Endodermal cell (in vitro differentiated cells): ENCODE measurements around the gene PAQR7. TPM values are rescaled to one million over a fixed set of nuclear protein-coding genes. Genes with fewer than 3 reads are reported as not detected.
"Not testable (repeated sequence)": the region's sequence is repeated elsewhere in the genome, so short reads cannot be mapped to it uniquely, and the experiment has no call there.

Source experiments
- DNase-seq: peaks from one replicate; pipeline ENCODE4 v3.0.0-alpha.2; 2017
- H3K27ac ChIP-seq: 2 replicates; pipeline ENCODE4 v1.5.1; 2013; ENCODE audit warnings: mild to moderate bottlenecking, low read depth, low read length, moderate library complexity
- H3K27me3 ChIP-seq: 2 replicates; pipeline ENCODE4 v1.6.1; 2013; ENCODE audit warnings: mild to moderate bottlenecking, low read length, moderate library complexity; ENCODE audit not compliant: insufficient read depth, control insufficient read depth, poor library complexity, severe bottlenecking
- H3K36me3 ChIP-seq: 2 replicates; pipeline ENCODE4 v1.7.0; 2013; ENCODE audit warnings: mild to moderate bottlenecking, low read length, moderate library complexity; ENCODE audit not compliant: control insufficient read depth, insufficient read depth
- H3K4me1 ChIP-seq: one replicate; pipeline ENCODE4 v1.7.0; 2013; ENCODE audit warnings: low read length; ENCODE audit not compliant: control insufficient read depth, insufficient read depth
- H3K4me3 ChIP-seq: 2 replicates; pipeline ENCODE4 v1.5.1; 2013; ENCODE audit warnings: mild to moderate bottlenecking, low read length, moderate library complexity
- H3K9ac ChIP-seq: 2 replicates; pipeline ENCODE4 v1.6.1; 2013; ENCODE audit warnings: mild to moderate bottlenecking, low read length, moderate library complexity; ENCODE audit not compliant: poor library complexity, severe bottlenecking; ENCODE audit errors: extremely low read depth
- H3K9me3 ChIP-seq: 2 replicates; pipeline ENCODE4 v1.6.1; 2013; ENCODE audit warnings: mild to moderate bottlenecking, low read length, moderate library complexity; ENCODE audit not compliant: control insufficient read depth
- H3K27ac Mint-ChIP-seq: 2 replicates; pipeline ENCODE4 v1.8.0; 2020; ENCODE audit warnings: mixed read lengths
- H3K27me3 Mint-ChIP-seq: 2 replicates; pipeline ENCODE4 v1.8.0; 2021; ENCODE audit warnings: mild to moderate bottlenecking, mixed read lengths; ENCODE audit not compliant: insufficient read depth
- H3K36me3 Mint-ChIP-seq: 2 replicates; pipeline ENCODE4 v1.8.0; 2020; ENCODE audit warnings: low read depth, mixed read lengths
- H3K4me1 Mint-ChIP-seq: 2 replicates; pipeline ENCODE4 v1.8.0; 2020; ENCODE audit warnings: mixed read lengths
- H3K4me3 Mint-ChIP-seq: 2 replicates; pipeline ENCODE4 v1.8.0; 2020; ENCODE audit warnings: mild to moderate bottlenecking, moderate library complexity, mixed read lengths
- H3K9me3 Mint-ChIP-seq: 2 replicates; pipeline ENCODE4 v1.8.0; 2020; ENCODE audit warnings: mild to moderate bottlenecking, mixed read lengths
- WGBS, 2 experiments: methylation state at CpG; one replicate each; pipeline versions ENCODE4 v1.1.5 to v1.1.7; 2013; ENCODE audit warnings: missing lambda C conversion rate in 2 of 2, mixed read lengths in 1 of 2; ENCODE audit not compliant: insufficient coverage in 1 of 2, insufficient read length in 1 of 2; 5-methylcytosine and 5-hydroxymethylcytosine counted together
- total RNA-seq, 2 donors: library from RNA; stranded (reverse); fragmentation: NEBNext Ultra II Directional in 1 of 2; extraction: Animal tissue kit (Norgen Biotek cat#: 25700) in 1 of 2; gene quantifications; 2 replicates in 1 of 2; 3 replicates in 1 of 2; pipeline ENCODE4 v1.2.1, GENCODE V29; 2021
- TF ChIP-seq, protein P1 (sequence below): fragments of 200-600 bp; sonication (generic); conservative IDR thresholded peaks from 2 replicates; pipeline ENCODE4 v1.5.0; 2021; ENCODE audit warnings: antibody characterized with exemption, mild to moderate bottlenecking

Gene PAQR7
- total RNA-seq, 2 donors from 2014 or later: 11.7 to 15.0 TPM

DNA sequence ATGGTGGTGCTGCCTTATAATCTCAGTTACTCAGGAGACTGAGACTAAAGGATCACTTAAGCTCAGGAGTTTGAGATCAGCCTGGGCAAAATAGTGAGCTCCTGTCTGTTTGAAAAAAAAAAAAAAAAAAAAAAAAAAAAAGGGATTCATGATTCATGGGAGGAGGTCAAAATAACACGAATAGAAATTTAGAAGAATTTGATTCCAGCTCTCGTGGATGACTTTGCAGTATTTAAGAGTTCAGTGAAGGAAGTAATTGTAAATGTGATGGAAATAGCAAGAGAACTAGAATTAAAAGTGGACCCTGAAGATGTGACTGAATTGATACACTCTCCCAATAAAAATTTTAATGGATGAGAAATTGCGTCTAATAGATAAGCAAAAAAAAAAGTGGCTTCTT lies 32.0 kb downstream of the PAQR7 start:
- no peaks in the 10 kb centered on the region for H3K9me3 ChIP-seq
- Mint-ChIP-seq H3K27me3 (no peaks in the 10 kb centered on the region), H3K36me3 (peaks cover 3% of the 10 kb centered on the region), H3K4me1 (peaks cover 36% of the 10 kb centered on the region), H3K27ac (no peak overlapping the region), H3K4me3 (no peak overlapping the region), H3K9me3 (no peaks in the 10 kb centered on the region)
- peaks cover 6% of the 10 kb centered on the region for H3K4me1 ChIP-seq
- no peaks in the 10 kb centered on the region for H3K27me3 ChIP-seq
- TF ChIP-seq, protein P1, sequence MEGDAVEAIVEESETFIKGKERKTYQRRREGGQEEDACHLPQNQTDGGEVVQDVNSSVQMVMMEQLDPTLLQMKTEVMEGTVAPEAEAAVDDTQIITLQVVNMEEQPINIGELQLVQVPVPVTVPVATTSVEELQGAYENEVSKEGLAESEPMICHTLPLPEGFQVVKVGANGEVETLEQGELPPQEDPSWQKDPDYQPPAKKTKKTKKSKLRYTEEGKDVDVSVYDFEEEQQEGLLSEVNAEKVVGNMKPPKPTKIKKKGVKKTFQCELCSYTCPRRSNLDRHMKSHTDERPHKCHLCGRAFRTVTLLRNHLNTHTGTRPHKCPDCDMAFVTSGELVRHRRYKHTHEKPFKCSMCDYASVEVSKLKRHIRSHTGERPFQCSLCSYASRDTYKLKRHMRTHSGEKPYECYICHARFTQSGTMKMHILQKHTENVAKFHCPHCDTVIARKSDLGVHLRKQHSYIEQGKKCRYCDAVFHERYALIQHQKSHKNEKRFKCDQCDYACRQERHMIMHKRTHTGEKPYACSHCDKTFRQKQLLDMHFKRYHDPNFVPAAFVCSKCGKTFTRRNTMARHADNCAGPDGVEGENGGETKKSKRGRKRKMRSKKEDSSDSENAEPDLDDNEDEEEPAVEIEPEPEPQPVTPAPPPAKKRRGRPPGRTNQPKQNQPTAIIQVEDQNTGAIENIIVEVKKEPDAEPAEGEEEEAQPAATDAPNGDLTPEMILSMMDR: no peak
- no peak for DNase-seq
- WGBS, 2 experiments: 78 to 80% methylated on average over 2 to 3 of the region's 3 CpGs
- no peaks in the 10 kb centered on the region for H3K36me3 ChIP-seq
- no peak overlapping the region for H3K9ac ChIP-seq
- no peak overlapping the region for H3K4me3 ChIP-seq
- H3K27ac ChIP-seq: no peak overlapping the region

DNA sequence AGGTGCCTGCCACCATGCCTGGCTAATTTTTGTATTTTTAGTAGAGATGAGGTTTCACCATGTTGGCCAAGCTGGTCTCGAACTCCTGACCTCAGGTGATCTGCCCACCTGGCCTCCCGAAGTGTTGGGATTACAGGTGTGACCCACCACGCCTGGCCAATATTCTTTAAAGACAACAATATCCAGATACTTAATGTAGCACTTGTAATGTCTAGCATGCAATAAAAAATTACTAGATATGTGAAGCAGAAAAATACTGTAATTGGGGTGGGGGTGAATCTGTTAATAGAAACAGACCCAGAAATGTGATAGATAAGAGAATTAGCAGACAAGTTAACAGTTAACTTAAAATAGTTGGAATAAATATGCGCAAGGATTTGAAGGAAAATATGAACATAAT lies 35.7 kb downstream of the PAQR7 start:
- H3K4me3 ChIP-seq, H3K9me3 ChIP-seq, H3K27me3 ChIP-seq, H3K27me3 Mint-ChIP-seq, H3K4me1 ChIP-seq, H3K27ac ChIP-seq, DNase-seq, H3K27ac Mint-ChIP-seq, H3K9me3 Mint-ChIP-seq, H3K9ac ChIP-seq, H3K4me3 Mint-ChIP-seq: not testable (repeated sequence)
- peaks cover 23% of the 10 kb centered on the region for H3K36me3 ChIP-seq
- 94 to 100% methylated on average over 3 of the region's 4 CpGs for WGBS, 2 experiments
- Mint-ChIP-seq H3K36me3 (peaks cover 16% of the 10 kb centered on the region), H3K4me1 (peaks cover 31% of the 10 kb centered on the region)

DNA sequence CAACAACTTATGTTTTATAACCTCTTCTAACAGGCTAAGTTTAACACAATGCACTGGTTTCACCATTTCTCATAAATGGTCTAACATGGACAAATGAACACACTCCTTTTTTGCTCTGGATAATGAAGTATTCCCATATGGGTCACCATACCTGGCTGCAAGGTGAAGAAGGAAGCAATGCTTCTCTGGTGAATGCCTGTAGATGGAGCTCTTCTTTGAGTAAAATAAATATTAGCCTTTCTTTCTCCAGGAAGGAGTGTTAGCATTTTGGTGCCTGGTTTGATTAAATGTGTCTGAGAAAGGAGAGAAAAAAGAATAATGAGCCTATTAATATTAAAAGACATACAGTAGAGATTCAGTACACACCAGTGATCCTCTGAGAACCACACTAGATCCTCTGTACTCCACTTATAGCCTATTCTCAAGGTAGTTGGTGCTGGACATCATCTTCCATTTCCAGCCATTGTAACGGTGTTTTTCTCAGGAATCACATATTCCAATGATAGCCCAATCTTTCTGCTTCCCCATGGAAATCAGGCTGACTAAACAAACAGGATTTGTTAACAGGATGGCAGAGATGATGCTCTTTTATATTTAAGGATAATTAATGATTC lies 38.1 kb downstream of the PAQR7 start:
- peaks cover 37% of the 10 kb centered on the region for H3K36me3 Mint-ChIP-seq
- no peak overlapping the region for H3K27ac ChIP-seq

More for the DNA sequence above, 38.1 kb downstream of the PAQR7 start:
- H3K9me3 Mint-ChIP-seq: no peaks in the 10 kb centered on the region
- Histone ChIP-seq H3K27me3 (no peaks in the 10 kb centered on the region), H3K4me1 (peaks cover 12% of the 10 kb centered on the region), H3K36me3 (peaks cover 35% of the 10 kb centered on the region), H3K9ac (no peak overlapping the region), H3K4me3 (no peak overlapping the region), H3K9me3 (no peaks in the 10 kb centered on the region)
- H3K27ac Mint-ChIP-seq: peak overlapping the region; percentile 14
- H3K4me3 Mint-ChIP-seq: no peak overlapping the region
- no peaks in the 10 kb centered on the region for H3K27me3 Mint-ChIP-seq
- DNase-seq: no peak
- TF ChIP-seq, protein P1: peak; percentile 80
- WGBS, 2 experiments: 91 to 92% methylated on average over 1 of the region's 1 CpG
- H3K4me1 Mint-ChIP-seq: peaks cover 34% of the 10 kb centered on the region
